Activated CD8-positive, alpha-beta T cell treated with anti-CD3 and anti-CD28 coated beads, Interleukin-2, amount 10 ng/mL, durations not matched to agents 7 days and 5 days (primary cell): ENCODE results near the gene BBLN. TPM values are rescaled to one million over a fixed set of nuclear protein-coding genes. Genes with fewer than 3 reads are reported as not detected.

Experiments used
- ATAC-seq: fragments of 150-1000 bp; cut with Tn5 transposase; one replicate; pipeline ENCODE4 v1.10.0; 2021; ENCODE audit warnings: moderate library complexity
- CTCF ChIA-PET: fragments of 350-600 bp; sonication (Branson Sonifier 250); formaldehyde crosslinking; loops from one replicate; lab custom pipeline; 2021; ENCODE audit warnings: antibody characterized with exemption; lab: Charles Lee
- POLR2A ChIA-PET: fragments of 350-600 bp; sonication (Branson Sonifier 250); formaldehyde crosslinking; loops from one replicate; lab custom pipeline; 2021; ENCODE audit warnings: antibody characterized with exemption; lab: Charles Lee
- DNase-seq: peaks from one replicate; pipeline ENCODE4 v3.0.0-alpha.2; 2020
- H3K27ac Mint-ChIP-seq: one replicate; pipeline ENCODE4 v1.8.0; 2021; ENCODE audit warnings: mild to moderate bottlenecking, mixed read lengths
- H3K27me3 Mint-ChIP-seq: one replicate; pipeline ENCODE4 v1.8.0; 2021; ENCODE audit warnings: low read depth, mixed read lengths
- H3K36me3 Mint-ChIP-seq: one replicate; pipeline ENCODE4 v1.8.0; 2021; ENCODE audit warnings: low read depth, mixed read lengths
- H3K4me1 Mint-ChIP-seq: one replicate; pipeline ENCODE4 v1.8.0; 2021; ENCODE audit warnings: low read depth, mixed read lengths
- H3K4me3 Mint-ChIP-seq: one replicate; pipeline ENCODE4 v1.8.0; 2021; ENCODE audit warnings: mild to moderate bottlenecking, mixed read lengths
- H3K9me3 Mint-ChIP-seq: one replicate; pipeline ENCODE4 v1.8.0; 2022; ENCODE audit warnings: mixed read lengths; ENCODE audit not compliant: insufficient read depth
- total RNA-seq, 2 experiments: library from RNA; stranded (reverse); gene quantifications; one replicate each; pipeline ENCODE4 v1.2.3, GENCODE V29; 2021

BBLN gene
- total RNA-seq, 2 experiments from 2014 or later: 94.3 to 105 TPM

- CTCF ChIA-PET: interaction anchor here (1.1 to 2.3 kb wide), 6 partner anchors 9 to 41 kb away, joined by 3 to 7 read pairs (median 3); no protein-coding TSS in a partner anchor
- POLR2A ChIA-PET: no interaction called here
- DNase-seq (no peak), ATAC-seq (no peak)
- no peak overlapping the region for H3K4me3 Mint-ChIP-seq
- no peaks in the 10 kb centered on the region for H3K36me3 Mint-ChIP-seq
- no peaks in the 10 kb centered on the region for H3K4me1 Mint-ChIP-seq
- no peak overlapping the region for H3K27ac Mint-ChIP-seq
- no peaks in the 10 kb centered on the region for H3K9me3 Mint-ChIP-seq
- no peaks in the 10 kb centered on the region for H3K27me3 Mint-ChIP-seq
Measured at GRCh38 chr9:128149951-128150593, 10.0 kb upstream of the BBLN start.

GRCh38 chr9:128150594-128151308 lies 9.3 kb upstream of the BBLN start:
- DNase-seq (peak; percentile 35), ATAC-seq (peak; percentile 53)
- ChIA-PET CTCF (interaction anchor here (1.0 to 2.3 kb wide), 8 partner anchors 8 to 212 kb away, joined by 3 to 7 read pairs (median 3); no protein-coding TSS in a partner anchor), POLR2A (no interaction called here)
- Mint-ChIP-seq H3K9me3 (no peaks in the 10 kb centered on the region), H3K36me3 (no peaks in the 10 kb centered on the region), H3K4me3 (no peak overlapping the region), H3K4me1 (no peaks in the 10 kb centered on the region), H3K27ac (peak overlapping the region; percentile 52), H3K27me3 (no peaks in the 10 kb centered on the region)

- ChIA-PET POLR2A (no interaction called here), CTCF (interaction anchor here (1.0 to 2.3 kb wide), 4 partner anchors 9 to 211 kb away, joined by 3 to 7 read pairs (median 4); no protein-coding TSS in a partner anchor)
- H3K4me1 Mint-ChIP-seq: no peaks in the 10 kb centered on the region
- DNase-seq (no peak), ATAC-seq (no peak)
- no peaks in the 10 kb centered on the region for H3K9me3 Mint-ChIP-seq
- H3K4me3 Mint-ChIP-seq: no peak overlapping the region
- H3K27ac Mint-ChIP-seq: peak overlapping the region; percentile 52
- H3K36me3 Mint-ChIP-seq: no peaks in the 10 kb centered on the region
- no peaks in the 10 kb centered on the region for H3K27me3 Mint-ChIP-seq
Measured at GRCh38 chr9:128151309-128152132, 8.5 kb upstream of the BBLN start.

- no peak for ATAC-seq
- Mint-ChIP-seq H3K27ac (no peak overlapping the region), H3K9me3 (no peaks in the 10 kb centered on the region), H3K4me3 (no peak overlapping the region), H3K27me3 (no peaks in the 10 kb centered on the region), H3K36me3 (no peaks in the 10 kb centered on the region), H3K4me1 (no peaks in the 10 kb centered on the region)
- DNase-seq: no peak
- CTCF ChIA-PET: no interaction called here
- POLR2A ChIA-PET: interaction anchor here (0.5 kb wide), 1 partner anchor 653 kb away, joined by 4 read pairs; no protein-coding TSS in a partner anchor
Measured at GRCh38 chr9:128152133-128153059, 7.7 kb upstream of the BBLN start.

GRCh38 chr9:128153060-128153946 lies 6.8 kb upstream of the BBLN start:
- CTCF ChIA-PET: no interaction called here
- ATAC-seq: no peak
- no peak overlapping the region for H3K4me3 Mint-ChIP-seq
- H3K9me3 Mint-ChIP-seq: no peaks in the 10 kb centered on the region
- no peak overlapping the region for H3K27ac Mint-ChIP-seq
- DNase-seq: no peak
- POLR2A ChIA-PET: interaction anchor here (0.5 kb wide), 1 partner anchor 652 kb away, joined by 4 read pairs; no protein-coding TSS in a partner anchor
- H3K4me1 Mint-ChIP-seq: no peaks in the 10 kb centered on the region
- no peaks in the 10 kb centered on the region for H3K27me3 Mint-ChIP-seq
- H3K36me3 Mint-ChIP-seq: no peaks in the 10 kb centered on the region

GRCh38 chr9:128153947-128154695 lies 5.9 kb upstream of the BBLN start:
- Mint-ChIP-seq H3K9me3 (no peaks in the 10 kb centered on the region), H3K36me3 (no peaks in the 10 kb centered on the region), H3K27me3 (no peaks in the 10 kb centered on the region), H3K27ac (no peak overlapping the region), H3K4me3 (no peak overlapping the region), H3K4me1 (peaks cover under 1% of the 10 kb centered on the region)
- no peak for ATAC-seq
- no peak for DNase-seq
- POLR2A ChIA-PET: no interaction called here
- CTCF ChIA-PET: no interaction called here

GRCh38 chr9:128155736-128156500 lies 4.1 kb upstream of the BBLN start:
- ATAC-seq (no peak), DNase-seq (no peak)
- Mint-ChIP-seq H3K27me3 (no peaks in the 10 kb centered on the region), H3K9me3 (no peaks in the 10 kb centered on the region), H3K4me1 (peaks cover 9% of the 10 kb centered on the region), H3K4me3 (no peak overlapping the region), H3K27ac (no peak overlapping the region), H3K36me3 (no peaks in the 10 kb centered on the region)
- ChIA-PET CTCF (interaction anchor here (0.7 to 1.5 kb wide), 3 partner anchors 38 to 185 kb away, joined by 3 to 4 read pairs (median 3); no protein-coding TSS in a partner anchor), POLR2A (interaction anchor here (0.6 to 1.2 kb wide), 4 partner anchors 14 to 1426 kb away, joined by 3 to 4 read pairs (median 3); no protein-coding TSS in a partner anchor)

- peak overlapping the region; percentile 87 for H3K27ac Mint-ChIP-seq
- ChIA-PET CTCF (interaction anchor here (0.7 to 1.7 kb wide), 6 partner anchors 9 to 216 kb away, joined by 3 to 5 read pairs (median 4); no protein-coding TSS in a partner anchor), POLR2A (interaction anchor here (0.8 to 2.1 kb wide), 3 partner anchors 17 to 94 kb away, joined by 3 to 8 read pairs (median 5); no protein-coding TSS in a partner anchor)
Measured at GRCh38 chr9:128159522-128159783, 612 bp upstream of the BBLN start.

GRCh38 chr9:128160603-128160987 lies 530 bp downstream of the BBLN start:
- ChIA-PET CTCF (interaction anchor here (0.5 to 1.7 kb wide), 4 partner anchors 10 to 281 kb away, joined by 3 to 4 read pairs (median 4); no protein-coding TSS in a partner anchor), POLR2A (interaction anchor here (0.9 to 2.1 kb wide), 3 partner anchors 9 to 32 kb away, joined by 3 to 8 read pairs (median 6); partner anchors contain the start of gene CIZ1)
- Mint-ChIP-seq H3K27me3 (no peaks in the 10 kb centered on the region), H3K27ac (peak overlapping the region; percentile 83), H3K4me3 (peak overlapping the region; percentile 81), H3K4me1 (peaks cover 21% of the 10 kb centered on the region), H3K36me3 (peaks cover 13% of the 10 kb centered on the region), H3K9me3 (no peaks in the 10 kb centered on the region)
- ATAC-seq: peak; percentile 33
- peak; percentile 55 for DNase-seq

More at GRCh38 chr9:128159522-128159783, 612 bp upstream of the BBLN start:
- Mint-ChIP-seq H3K27me3 (no peaks in the 10 kb centered on the region), H3K9me3 (no peaks in the 10 kb centered on the region), H3K4me1 (peaks cover 21% of the 10 kb centered on the region), H3K36me3 (peaks cover 11% of the 10 kb centered on the region), H3K4me3 (peak overlapping the region; percentile 81)
- DNase-seq (peak; percentile 70), ATAC-seq (peak; percentile 47)
